Esophagus squamous epithelium (tissue), 5 donors: ENCODE data around the gene RSBN1L. TPM values are rescaled to one million over a fixed set of nuclear protein-coding genes. Genes with fewer than 3 reads are reported as not detected.

Experiments
- DNase-seq: peaks from one replicate; lab custom pipeline; 2025; lab: John Stamatoyannopoulos, UW
- H3K27ac ChIP-seq, 4 donors: fragments of 200-600 bp; sonication (generic); one replicate each; pipeline ENCODE4 v1.5.1; 2016 to 2019; ENCODE audit warnings: mild to moderate bottlenecking in 1 of 4
- H3K27me3 ChIP-seq, 4 donors: fragments of 200-600 bp; sonication (generic); 1 replicate in 3 of 4; 2 replicates in 1 of 4; pipeline versions ENCODE4 v1.5.1 to v1.6.0; 2017 to 2021; ENCODE audit warnings: antibody characterized with exemption in 1 of 4
- H3K36me3 ChIP-seq, 3 donors: fragments of 200-600 bp; sonication (generic); one replicate each; pipeline ENCODE4 v1.5.1; 2016 to 2019
- H3K4me1 ChIP-seq, 3 donors: fragments of 200-600 bp; sonication (generic); one replicate each; pipeline ENCODE4 v1.5.1; 2017 to 2019
- H3K4me3 ChIP-seq, 4 donors: fragments of 200-600 bp; sonication (generic); 1 replicate in 3 of 4; 2 replicates in 1 of 4; pipeline ENCODE4 v1.5.1; 2016 to 2019; ENCODE audit warnings: mild to moderate bottlenecking in 2 of 4, moderate library complexity in 1 of 4
- H3K9me3 ChIP-seq, 3 donors: fragments of 200-600 bp; sonication (generic); one replicate each; pipeline ENCODE4 v1.5.1; 2016 to 2019
- POLR2A ChIP-seq, 4 donors: fragments of 450-650 bp; IDR thresholded peaks; one replicate each; pipeline ENCODE4 v1.6.1; 2017; ENCODE audit warnings: antibody characterized with exemption in 4 of 4, mild to moderate bottlenecking in 4 of 4, moderate library complexity in 3 of 4
- WGBS, 2 donors: methylation state at CpG; one replicate each; pipeline ENCODE4 v1.1.5; 2018; 5-methylcytosine and 5-hydroxymethylcytosine counted together
- intact Hi-C: fragments of 100-400 bp; cut with DNase I; formaldehyde crosslinking; loops from one replicate; pipeline ENCODE4 v1.15.0; 2022
- total RNA-seq, 4 donors: library from RNA; depleted of rRNA; stranded (reverse); fragments of >200 nt; gene quantifications; one replicate each; pipeline ENCODE4 v1.1.0, GENCODE V29; 2016
- TF ChIP-seq, protein P1 (sequence below), 6 experiments: fragments of 450-650 bp in 4 of 6; fragments of 200-600 bp in 2 of 6; sonication (generic) in 2 of 6; IDR thresholded peaks; one replicate each; pipeline ENCODE4 v1.5.1; 2016 to 2019; ENCODE audit warnings: antibody characterized with exemption in 6 of 6, mild to moderate bottlenecking in 4 of 6, moderate library complexity in 4 of 6
- donor health status: DM: yes; HTN: yes; CAD: no.

RSBN1L gene
- total RNA-seq, 4 donors from 2014 or later = 10.8 to 22.9 (median 14.1) TPM

DNA sequence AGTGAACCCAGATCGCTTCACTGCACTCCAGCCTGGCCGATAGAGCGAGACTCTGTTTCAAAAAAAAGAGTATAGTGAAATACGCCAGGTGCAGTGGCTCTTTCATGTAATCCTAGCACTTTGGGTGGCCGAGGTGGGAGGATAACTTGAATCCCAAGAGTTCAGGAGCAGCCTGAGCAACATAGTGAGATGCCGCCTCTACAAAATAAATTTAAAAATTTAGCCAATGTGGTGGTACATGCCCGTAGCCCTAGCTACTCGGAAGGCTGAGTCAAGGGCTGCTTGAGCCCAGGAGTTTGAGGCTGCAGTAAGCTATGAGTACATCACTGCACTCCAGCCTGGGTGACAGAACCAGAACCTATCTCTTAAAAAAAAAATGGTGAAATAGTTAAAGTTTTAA lies 74.1 kb downstream of the RSBN1L start:
- no peaks in the 10 kb centered on the region for H3K27me3 ChIP-seq
- no peak overlapping the region for H3K27ac ChIP-seq
- no peak for TF ChIP-seq POLR2A (IDR thresholded peaks at IDR 0.05)
- TF ChIP-seq, protein P1, sequence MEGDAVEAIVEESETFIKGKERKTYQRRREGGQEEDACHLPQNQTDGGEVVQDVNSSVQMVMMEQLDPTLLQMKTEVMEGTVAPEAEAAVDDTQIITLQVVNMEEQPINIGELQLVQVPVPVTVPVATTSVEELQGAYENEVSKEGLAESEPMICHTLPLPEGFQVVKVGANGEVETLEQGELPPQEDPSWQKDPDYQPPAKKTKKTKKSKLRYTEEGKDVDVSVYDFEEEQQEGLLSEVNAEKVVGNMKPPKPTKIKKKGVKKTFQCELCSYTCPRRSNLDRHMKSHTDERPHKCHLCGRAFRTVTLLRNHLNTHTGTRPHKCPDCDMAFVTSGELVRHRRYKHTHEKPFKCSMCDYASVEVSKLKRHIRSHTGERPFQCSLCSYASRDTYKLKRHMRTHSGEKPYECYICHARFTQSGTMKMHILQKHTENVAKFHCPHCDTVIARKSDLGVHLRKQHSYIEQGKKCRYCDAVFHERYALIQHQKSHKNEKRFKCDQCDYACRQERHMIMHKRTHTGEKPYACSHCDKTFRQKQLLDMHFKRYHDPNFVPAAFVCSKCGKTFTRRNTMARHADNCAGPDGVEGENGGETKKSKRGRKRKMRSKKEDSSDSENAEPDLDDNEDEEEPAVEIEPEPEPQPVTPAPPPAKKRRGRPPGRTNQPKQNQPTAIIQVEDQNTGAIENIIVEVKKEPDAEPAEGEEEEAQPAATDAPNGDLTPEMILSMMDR (IDR thresholded peaks at IDR 0.05) = no peak
- no peak for DNase-seq
- H3K4me1 ChIP-seq = peaks cover 0 to 6% (median 3%) of the 10 kb centered on the region in 3 donors
- intact Hi-C loops = no loop called here
- peaks cover 0 to 97% (median 5%) of the 10 kb centered on the region in 3 donors for H3K36me3 ChIP-seq
- 86 to 87% methylated on average over 5 to 8 of the region's 8 CpGs for WGBS, 2 donors
- no peak overlapping the region for H3K4me3 ChIP-seq
- no peaks in the 10 kb centered on the region for H3K9me3 ChIP-seq

DNA sequence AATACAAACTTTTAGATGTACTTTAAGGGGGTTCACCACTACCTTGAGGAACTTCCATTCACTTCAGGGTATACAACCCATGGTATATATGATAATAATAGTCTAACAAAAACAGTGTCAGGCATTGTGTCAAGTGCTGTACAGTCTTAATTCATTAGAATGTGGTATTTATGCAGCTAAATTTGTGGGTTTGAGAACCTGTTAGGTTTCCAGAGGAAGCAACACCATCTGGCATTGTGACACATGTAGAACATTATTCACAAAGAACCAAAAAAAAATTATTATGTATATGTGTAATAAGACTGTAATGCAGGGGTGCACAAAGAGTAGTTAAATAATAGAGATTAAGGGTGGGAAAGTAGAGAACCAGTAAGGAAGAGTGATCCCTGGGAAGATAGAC lies 75.6 kb downstream of the RSBN1L start:
- no peaks in the 10 kb centered on the region for H3K9me3 ChIP-seq
- H3K4me3 ChIP-seq = no peak overlapping the region
- peaks cover 3 to 99% (median 10%) of the 10 kb centered on the region in 3 donors for H3K36me3 ChIP-seq
- DNase-seq = no peak
- no peaks in the 10 kb centered on the region for H3K4me1 ChIP-seq
- H3K27ac ChIP-seq = no peak overlapping the region
- TF ChIP-seq, protein P1 (IDR thresholded peaks at IDR 0.05) = no peak
- TF ChIP-seq POLR2A (IDR thresholded peaks at IDR 0.05) = no peak
- intact Hi-C loops = no loop called here
- no peaks in the 10 kb centered on the region for H3K27me3 ChIP-seq

DNA sequence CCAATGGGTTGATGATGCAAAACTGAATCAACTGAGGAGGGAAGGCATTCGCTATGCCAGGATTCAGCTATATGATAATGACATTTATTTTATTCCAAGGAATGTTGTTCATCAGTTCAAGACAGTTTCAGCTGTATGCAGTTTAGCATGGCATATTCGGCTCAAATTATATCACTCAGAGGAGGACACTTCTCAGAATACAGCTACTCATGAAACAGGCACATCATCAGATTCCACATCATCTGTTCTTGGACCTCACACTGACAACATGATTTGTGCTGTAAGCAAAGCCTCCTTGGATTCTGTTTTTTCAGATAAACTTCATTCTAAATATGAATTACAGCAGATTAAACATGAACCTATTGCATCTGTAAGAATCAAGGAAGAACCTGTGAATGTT lies 82.3 kb downstream of the RSBN1L start:
- intact Hi-C loops = no loop called here
- WGBS, 2 donors = 92 to 98% methylated on average over 2 of the region's 2 CpGs
- H3K27me3 ChIP-seq = no peaks in the 10 kb centered on the region
- TF ChIP-seq POLR2A (IDR thresholded peaks at IDR 0.05) = no peak
- TF ChIP-seq, protein P1 (IDR thresholded peaks at IDR 0.05) = no peak
- H3K4me3 ChIP-seq = no peak overlapping the region
- H3K4me1 ChIP-seq = no peaks in the 10 kb centered on the region
- no peaks in the 10 kb centered on the region for H3K9me3 ChIP-seq
- no peak overlapping the region for H3K27ac ChIP-seq
- H3K36me3 ChIP-seq = peaks cover 3 to 83% (median 10%) of the 10 kb centered on the region in 3 donors
- DNase-seq = no peak

DNA sequence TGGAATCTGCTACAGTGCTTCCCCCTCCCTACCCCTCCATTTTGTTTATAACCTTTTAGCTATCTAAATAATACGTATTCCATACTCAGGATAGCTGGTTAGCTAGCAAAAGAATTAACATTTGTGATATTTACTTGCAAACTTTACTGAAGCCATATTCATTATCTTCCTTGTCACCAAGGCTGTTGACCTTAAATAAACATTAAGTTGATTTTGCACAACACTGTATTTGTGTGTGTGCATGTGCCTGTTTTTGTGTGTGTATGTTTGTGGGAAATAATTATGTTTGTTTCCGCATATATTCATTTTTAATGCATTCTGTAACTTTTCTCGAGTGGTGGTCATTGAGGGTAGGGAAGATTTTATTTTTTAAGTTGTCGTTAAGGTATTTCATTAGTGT lies 86.1 kb downstream of the RSBN1L start:
- DNase-seq = no peak
- TF ChIP-seq, protein P1 (IDR thresholded peaks at IDR 0.05) = no peak
- no peak for TF ChIP-seq POLR2A (IDR thresholded peaks at IDR 0.05)
- Histone ChIP-seq H3K27ac (no peak overlapping the region), H3K36me3 (peaks cover 0 to 56% (median 0%) of the 10 kb centered on the region in 3 donors), H3K4me3 (no peak overlapping the region), H3K27me3 (no peaks in the 10 kb centered on the region), H3K9me3 (no peaks in the 10 kb centered on the region), H3K4me1 (no peaks in the 10 kb centered on the region)
- WGBS, 2 donors = 95 to 98% methylated on average over 4 of the region's 4 CpGs
- intact Hi-C loops = no loop called here

DNA sequence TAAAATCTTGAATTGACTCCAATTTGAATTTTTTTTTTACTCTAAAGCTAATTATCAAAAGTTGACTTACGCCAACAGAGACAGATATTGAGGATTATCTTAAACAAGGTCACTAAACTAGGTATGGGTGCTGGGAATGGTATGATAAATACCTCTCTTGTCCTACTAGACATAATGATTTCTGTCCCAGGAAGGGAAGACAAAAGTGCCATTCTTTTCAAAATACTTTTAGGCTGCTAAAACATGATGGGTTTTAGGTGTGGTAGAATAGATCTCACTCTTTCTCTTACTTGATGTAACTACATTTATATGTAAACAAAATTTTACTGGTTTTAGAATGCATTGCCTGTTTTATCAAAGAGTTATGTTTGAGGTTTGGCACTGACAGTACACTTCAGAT lies 86.9 kb downstream of the RSBN1L start:
- Histone ChIP-seq H3K27me3 (no peaks in the 10 kb centered on the region), H3K36me3 (peaks cover 0 to 54% (median 0%) of the 10 kb centered on the region in 3 donors), H3K9me3 (no peaks in the 10 kb centered on the region), H3K27ac (no peak overlapping the region), H3K4me3 (no peak overlapping the region), H3K4me1 (no peaks in the 10 kb centered on the region)
- TF ChIP-seq POLR2A (IDR thresholded peaks at IDR 0.05) = no peak
- TF ChIP-seq, protein P1 (IDR thresholded peaks at IDR 0.05) = no peak
- 90 to 95% methylated on average over 1 of the region's 1 CpG for WGBS, 2 donors
- no peak for DNase-seq
- intact Hi-C loops = no loop called here
